HUES64 (cell line): Measurements from ENCODE around the gene CORO2B.

Source experiments
- H3K27ac ChIP-seq: 2 replicates; pipeline ENCODE4 v1.7.0; 2013; ENCODE audit warnings: low read depth, low read length, inconsistent platforms
- H3K27me3 ChIP-seq: 2 replicates; pipeline ENCODE4 v1.6.1; 2013; ENCODE audit warnings: mild to moderate bottlenecking, low read length; ENCODE audit not compliant: insufficient read depth
- H3K36me3 ChIP-seq: 2 replicates; pipeline ENCODE4 v1.6.1; 2013; ENCODE audit warnings: mild to moderate bottlenecking, low read length; ENCODE audit not compliant: insufficient read depth
- H3K4me1 ChIP-seq: 2 replicates; pipeline ENCODE4 v1.6.1; 2013; ENCODE audit warnings: mild to moderate bottlenecking, low read length, moderate library complexity; ENCODE audit not compliant: insufficient read depth
- H3K4me3 ChIP-seq: 2 replicates; pipeline ENCODE4 v1.5.1; 2013; ENCODE audit warnings: mild to moderate bottlenecking, low read length, moderate library complexity
- H3K9ac ChIP-seq: 2 replicates; pipeline ENCODE4 v1.6.1; 2013; ENCODE audit warnings: mild to moderate bottlenecking, low read depth, low read length
- H3K9me3 ChIP-seq: 2 replicates; pipeline ENCODE4 v1.6.1; 2013; ENCODE audit warnings: low read depth, low read length; ENCODE audit not compliant: insufficient read depth
- WGBS: fragments of 150-250, 120-280 bp; methylation state at CpG from one replicate; pipeline ENCODE4 v1.1.7; 2013; ENCODE audit warnings: missing lambda C conversion rate; 5-methylcytosine and 5-hydroxymethylcytosine counted together

Gene CORO2B

GRCh38 chr15:68555679-68556037 is 23.1 kb upstream of the CORO2B start:
- Histone ChIP-seq H3K27ac (no peak overlapping the region), H3K4me3 (no peak overlapping the region), H3K9ac (no peak overlapping the region), H3K9me3 (no peaks in the 10 kb centered on the region), H3K4me1 (peaks cover 11% of the 10 kb centered on the region; the same call in 1 of the 2 replicates), H3K36me3 (no peaks in the 10 kb centered on the region), H3K27me3 (peaks cover 15% of the 10 kb centered on the region)
- 91% methylated on average over 7 of the region's 7 CpGs for WGBS

GRCh38 chr15:68556139-68556990 is 22.4 kb upstream of the CORO2B start:
- Histone ChIP-seq H3K27ac (no peak overlapping the region), H3K4me3 (no peak overlapping the region), H3K4me1 (peaks cover 15% of the 10 kb centered on the region; the same call in 1 of the 2 replicates), H3K36me3 (no peaks in the 10 kb centered on the region), H3K9me3 (no peaks in the 10 kb centered on the region), H3K9ac (no peak overlapping the region), H3K27me3 (peaks cover 15% of the 10 kb centered on the region)
- 91% methylated on average over 17 of the region's 17 CpGs for WGBS

- Histone ChIP-seq H3K9ac (no peak overlapping the region), H3K27me3 (peaks cover 15% of the 10 kb centered on the region), H3K36me3 (no peaks in the 10 kb centered on the region), H3K9me3 (no peaks in the 10 kb centered on the region), H3K27ac (no peak overlapping the region), H3K4me3 (no peak overlapping the region), H3K4me1 (peaks cover 15% of the 10 kb centered on the region; the same call in 1 of the 2 replicates)
- 85% methylated on average over 8 of the region's 9 CpGs for WGBS
Measured at GRCh38 chr15:68557469-68558317, 21.1 kb upstream of the CORO2B start.

GRCh38 chr15:68558318-68559305 is 20.2 kb upstream of the CORO2B start:
- peaks cover 15% of the 10 kb centered on the region; the same call in 1 of the 2 replicates for H3K4me1 ChIP-seq
- H3K4me3 ChIP-seq = peak overlapping the region; percentile 62
- 18% methylated on average over 26 of the region's 30 CpGs for WGBS
- H3K36me3 ChIP-seq = no peaks in the 10 kb centered on the region
- H3K9me3 ChIP-seq = no peaks in the 10 kb centered on the region
- peaks cover 15% of the 10 kb centered on the region for H3K27me3 ChIP-seq
- no peak overlapping the region; the same call in 1 of the 2 replicates for H3K27ac ChIP-seq
- H3K9ac ChIP-seq = peak overlapping the region; percentile 60; the same call in 1 of the 2 replicates

GRCh38 chr15:68559345-68560310 is 19.2 kb upstream of the CORO2B start:
- Histone ChIP-seq H3K9me3 (no peaks in the 10 kb centered on the region), H3K4me3 (peak overlapping the region; percentile 62), H3K9ac (peak overlapping the region; percentile 60), H3K27ac (peak overlapping the region; percentile 32; the same call in 1 of the 2 replicates), H3K27me3 (peaks cover 15% of the 10 kb centered on the region), H3K36me3 (no peaks in the 10 kb centered on the region), H3K4me1 (peaks cover 15% of the 10 kb centered on the region; the same call in 1 of the 2 replicates)
- 2% methylated on average over 54 of the region's 54 CpGs for WGBS

- WGBS = 81% methylated on average over 11 of the region's 13 CpGs
- no peaks in the 10 kb centered on the region for H3K36me3 ChIP-seq
- H3K27me3 ChIP-seq = peaks cover 15% of the 10 kb centered on the region
- H3K9ac ChIP-seq = no peak overlapping the region
- H3K27ac ChIP-seq = no peak overlapping the region
- H3K9me3 ChIP-seq = no peaks in the 10 kb centered on the region
- no peak overlapping the region for H3K4me3 ChIP-seq
- H3K4me1 ChIP-seq = peaks cover 15% of the 10 kb centered on the region; the same call in 1 of the 2 replicates
Measured at GRCh38 chr15:68560501-68561113, 18.2 kb upstream of the CORO2B start.

- Histone ChIP-seq H3K9me3 (no peaks in the 10 kb centered on the region), H3K27me3 (peaks cover 15% of the 10 kb centered on the region), H3K9ac (no peak overlapping the region), H3K4me1 (peaks cover 15% of the 10 kb centered on the region; the same call in 1 of the 2 replicates), H3K27ac (no peak overlapping the region), H3K4me3 (no peak overlapping the region), H3K36me3 (no peaks in the 10 kb centered on the region)
- 85% methylated on average over 15 of the region's 15 CpGs for WGBS
Measured at GRCh38 chr15:68561171-68561900, 17.5 kb upstream of the CORO2B start.

GRCh38 chr15:68561901-68562300 is 16.9 kb upstream of the CORO2B start:
- H3K27ac ChIP-seq = no peak overlapping the region
- H3K27me3 ChIP-seq = peaks cover 15% of the 10 kb centered on the region
- H3K9me3 ChIP-seq = no peaks in the 10 kb centered on the region
- 63% methylated on average over 3 of the region's 3 CpGs for WGBS
- peaks cover 15% of the 10 kb centered on the region; the same call in 1 of the 2 replicates for H3K4me1 ChIP-seq
- H3K9ac ChIP-seq = no peak overlapping the region
- H3K4me3 ChIP-seq = no peak overlapping the region
- H3K36me3 ChIP-seq = no peaks in the 10 kb centered on the region

GRCh38 chr15:68564173-68564572 is 14.6 kb upstream of the CORO2B start:
- Histone ChIP-seq H3K27ac (no peak overlapping the region), H3K4me1 (peaks cover 11% of the 10 kb centered on the region), H3K9ac (no peak overlapping the region), H3K4me3 (no peak overlapping the region), H3K9me3 (no peaks in the 10 kb centered on the region), H3K27me3 (peaks cover 4% of the 10 kb centered on the region), H3K36me3 (no peaks in the 10 kb centered on the region)
- 93% methylated on average over 5 of the region's 5 CpGs for WGBS
